ENCODE data around the gene CEP57L1.
A peak's percentile ranks its signal among the peaks of the same experiment; 100 is the strongest.

CEP57L1 gene

DNA sequence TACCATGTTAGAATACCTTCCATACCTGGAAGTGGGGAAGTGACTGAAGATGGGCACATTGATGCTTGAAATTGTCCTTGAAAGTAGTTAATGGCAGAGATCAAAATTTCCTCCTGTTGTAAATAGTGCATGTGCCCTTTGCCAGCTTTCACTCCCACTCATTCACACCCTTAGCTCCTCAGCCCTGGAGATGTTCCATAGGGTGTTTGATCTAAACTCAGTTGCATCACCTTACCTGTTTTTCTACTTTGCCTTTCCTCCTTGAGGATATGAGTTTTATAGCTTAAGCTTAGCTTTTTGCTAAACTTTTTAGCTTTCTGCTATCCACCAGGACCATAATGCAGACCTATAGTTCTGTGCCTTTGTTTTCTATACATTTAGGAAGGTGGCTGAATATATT is 69.0 kb downstream of the CEP57L1 start:
- no peak overlapping the region for H2AK5ac ChIP-seq (ENCODE audit: low read length, severe bottlenecking)
- no peak overlapping the region for H2BK15ac ChIP-seq (ENCODE audit: low read depth, poor library complexity, severe bottlenecking)
- H3K9me3 ChIP-seq (ENCODE audit: control insufficient read depth, low read length): no peaks in the 10 kb centered on the region
- H3K23ac ChIP-seq (ENCODE audit: low read length in 2 of 2): no peak overlapping the region
- H3K27me3 ChIP-seq (ENCODE audit: control insufficient read depth in 1 of 2, insufficient read depth in 1 of 2, low read length in 2 of 2): no peaks in the 10 kb centered on the region
- no peak overlapping the region for H2BK12ac ChIP-seq (ENCODE audit: low read length in 2 of 2)
- no peak overlapping the region for H3K4ac ChIP-seq (ENCODE audit: low read depth in 1 of 2, low read length in 2 of 2)
- H2AFZ ChIP-seq (ENCODE audit: low read depth, low read length): no peak overlapping the region
- no peaks in the 10 kb centered on the region for H3K79me1 ChIP-seq (replicated peaks; ENCODE audit: low read length, poor library complexity, severe bottlenecking)
- H3K14ac ChIP-seq (ENCODE audit: low read length in 2 of 2): no peak overlapping the region
- no peak overlapping the region for H2BK5ac ChIP-seq (ENCODE audit: low read depth, low read length, poor library complexity, severe bottlenecking)
- peaks cover 0 to 29% of the 10 kb centered on the region in 2 experiments for H3K36me3 ChIP-seq (ENCODE audit: control insufficient read depth in 1 of 2, insufficient read depth in 2 of 2, low read depth in 1 of 2, low read length in 2 of 2)
- no peak overlapping the region for H3K18ac ChIP-seq (ENCODE audit: low read depth in 1 of 2, low read length in 2 of 2)
- H3K4me1 ChIP-seq (ENCODE audit: control insufficient read depth, insufficient read depth, low read depth, low read length): no peaks in the 10 kb centered on the region
- no peak overlapping the region for H3K27ac ChIP-seq (ENCODE audit: low read length, poor library complexity, severe bottlenecking)
- H4K91ac ChIP-seq (ENCODE audit: low read length): no peak overlapping the region
- no peak overlapping the region for H2BK120ac ChIP-seq (ENCODE audit: low read depth, low read length)
- H3K4me2 ChIP-seq (ENCODE audit: low read length, poor library complexity, severe bottlenecking): no peak overlapping the region
- DNase-seq: no peak
- no peak overlapping the region for H4K8ac ChIP-seq (ENCODE audit: low read length)
- no peak overlapping the region for H3K4me3 ChIP-seq (ENCODE audit: insufficient read depth in 1 of 2, low read depth in 1 of 2, low read length in 2 of 2)
- H3K9ac ChIP-seq (ENCODE audit: low read length): no peak overlapping the region

DNA sequence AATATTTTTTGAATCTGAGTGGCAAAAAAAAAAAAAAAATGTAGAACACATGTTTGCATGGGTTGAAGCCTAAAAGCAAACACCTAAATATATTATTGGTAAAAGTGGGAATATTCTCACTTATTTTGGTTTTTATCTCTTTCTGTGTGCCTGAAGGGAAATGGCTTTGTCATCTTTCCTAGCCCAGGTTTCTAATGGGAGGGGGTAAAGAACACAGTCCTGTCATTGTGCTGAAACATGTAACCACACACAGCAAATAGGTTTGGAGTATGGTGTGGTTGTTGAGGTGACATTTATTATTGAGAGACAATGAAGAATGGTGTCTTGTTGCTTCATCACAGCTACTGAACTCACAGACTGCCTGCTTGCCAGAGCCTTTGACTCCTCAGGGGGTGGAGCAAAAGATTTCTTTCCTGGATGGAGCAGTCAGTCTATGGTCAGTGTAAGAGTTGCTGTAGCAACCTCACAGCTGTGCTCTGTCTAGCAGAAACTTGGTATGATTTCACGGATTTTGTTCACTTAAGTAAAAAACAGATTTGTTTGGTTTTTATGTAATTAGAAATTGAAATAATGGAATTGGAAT is 70.2 kb downstream of the CEP57L1 start:
- H3K79me1 ChIP-seq (replicated peaks; ENCODE audit: low read length, poor library complexity, severe bottlenecking): no peaks in the 10 kb centered on the region
- H3K14ac ChIP-seq (ENCODE audit: low read length in 2 of 2): no peak overlapping the region
- 57% methylated on average over 1 of the region's 1 CpG for WGBS
- H3K18ac ChIP-seq (ENCODE audit: low read depth in 1 of 2, low read length in 2 of 2): no peak overlapping the region
- H3K4me1 ChIP-seq (ENCODE audit: control insufficient read depth, insufficient read depth, low read depth, low read length): no peaks in the 10 kb centered on the region
- H3K27me3 ChIP-seq (ENCODE audit: control insufficient read depth in 1 of 2, insufficient read depth in 1 of 2, low read length in 2 of 2): no peaks in the 10 kb centered on the region
- no peak overlapping the region for H2BK120ac ChIP-seq (ENCODE audit: low read depth, low read length)
- H2BK12ac ChIP-seq (ENCODE audit: low read length in 2 of 2): no peak overlapping the region
- DNase-seq: peak; percentile 76
- H2AFZ ChIP-seq (ENCODE audit: low read depth, low read length): no peak overlapping the region
- peaks cover 0 to 18% of the 10 kb centered on the region in 2 experiments for H3K36me3 ChIP-seq (ENCODE audit: control insufficient read depth in 1 of 2, insufficient read depth in 2 of 2, low read depth in 1 of 2, low read length in 2 of 2)
- H3K27ac ChIP-seq (ENCODE audit: low read length, poor library complexity, severe bottlenecking): no peak overlapping the region
- peak overlapping the region; percentile 57 for H3K9ac ChIP-seq (ENCODE audit: low read length)
- no peak overlapping the region for H2BK15ac ChIP-seq (ENCODE audit: low read depth, poor library complexity, severe bottlenecking)
- no peak overlapping the region for H4K91ac ChIP-seq (ENCODE audit: low read length)
- H4K8ac ChIP-seq (ENCODE audit: low read length): no peak overlapping the region
- no peak overlapping the region for H3K4me2 ChIP-seq (ENCODE audit: low read length, poor library complexity, severe bottlenecking)
- no peaks in the 10 kb centered on the region for H3K9me3 ChIP-seq (ENCODE audit: control insufficient read depth, low read length)
- no peak overlapping the region for H3K4me3 ChIP-seq (ENCODE audit: insufficient read depth in 1 of 2, low read depth in 1 of 2, low read length in 2 of 2)
- H2AK5ac ChIP-seq (ENCODE audit: low read length, severe bottlenecking): no peak overlapping the region
- no peak overlapping the region for H3K23ac ChIP-seq (ENCODE audit: low read length in 2 of 2)
- H2BK5ac ChIP-seq (ENCODE audit: low read depth, low read length, poor library complexity, severe bottlenecking): no peak overlapping the region
- H3K4ac ChIP-seq (ENCODE audit: low read depth in 1 of 2, low read length in 2 of 2): no peak overlapping the region

DNA sequence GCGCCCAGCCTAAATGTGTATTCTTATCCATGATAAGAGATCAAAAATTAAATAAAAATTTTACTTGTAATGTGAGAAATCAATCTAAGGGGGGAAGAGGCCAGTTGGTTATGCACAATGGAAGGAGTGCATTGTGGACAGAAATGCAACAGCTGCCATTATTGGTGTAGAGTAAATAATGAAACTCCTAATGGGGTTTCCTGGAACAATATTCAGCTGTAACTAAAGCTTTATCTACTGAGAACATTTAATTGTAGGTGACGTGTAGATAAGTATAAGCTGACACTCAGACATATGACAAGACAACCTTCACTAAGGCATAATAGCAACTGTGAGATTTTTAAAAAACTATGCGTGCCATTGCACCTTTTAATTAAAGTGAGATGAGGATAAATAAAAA is 71.4 kb downstream of the CEP57L1 start:
- peaks cover 0 to 9% of the 10 kb centered on the region in 2 experiments for H3K36me3 ChIP-seq (ENCODE audit: control insufficient read depth in 1 of 2, insufficient read depth in 2 of 2, low read depth in 1 of 2, low read length in 2 of 2)
- no peak overlapping the region for H3K9ac ChIP-seq (ENCODE audit: low read length)
- no peak for DNase-seq
- no peak overlapping the region for H3K14ac ChIP-seq (ENCODE audit: low read length in 2 of 2)
- H3K4ac ChIP-seq (ENCODE audit: low read depth in 1 of 2, low read length in 2 of 2): no peak overlapping the region
- no peak overlapping the region for H3K4me3 ChIP-seq (ENCODE audit: insufficient read depth in 1 of 2, low read depth in 1 of 2, low read length in 2 of 2)
- H2BK12ac ChIP-seq (ENCODE audit: low read length in 2 of 2): no peak overlapping the region
- no peak overlapping the region for H3K4me2 ChIP-seq (ENCODE audit: low read length, poor library complexity, severe bottlenecking)
- no CpG with 5 or more reads among the region's 3 CpGs for WGBS
- no peak overlapping the region for H4K91ac ChIP-seq (ENCODE audit: low read length)
- H3K79me1 ChIP-seq (replicated peaks; ENCODE audit: low read length, poor library complexity, severe bottlenecking): no peaks in the 10 kb centered on the region
- H3K4me1 ChIP-seq (ENCODE audit: control insufficient read depth, insufficient read depth, low read depth, low read length): no peaks in the 10 kb centered on the region
- no peak overlapping the region for H3K23ac ChIP-seq (ENCODE audit: low read length in 2 of 2)
- no peak overlapping the region for H2BK15ac ChIP-seq (ENCODE audit: low read depth, poor library complexity, severe bottlenecking)
- H2AFZ ChIP-seq (ENCODE audit: low read depth, low read length): no peak overlapping the region
- H2AK5ac ChIP-seq (ENCODE audit: low read length, severe bottlenecking): no peak overlapping the region
- no peak overlapping the region for H3K18ac ChIP-seq (ENCODE audit: low read depth in 1 of 2, low read length in 2 of 2)
- H4K8ac ChIP-seq (ENCODE audit: low read length): no peak overlapping the region
- H2BK5ac ChIP-seq (ENCODE audit: low read depth, low read length, poor library complexity, severe bottlenecking): no peak overlapping the region
- no peak overlapping the region for H2BK120ac ChIP-seq (ENCODE audit: low read depth, low read length)
- H3K27me3 ChIP-seq (ENCODE audit: control insufficient read depth in 1 of 2, insufficient read depth in 1 of 2, low read length in 2 of 2): no peaks in the 10 kb centered on the region
- H3K9me3 ChIP-seq (ENCODE audit: control insufficient read depth, low read length): no peaks in the 10 kb centered on the region
- no peak overlapping the region for H3K27ac ChIP-seq (ENCODE audit: low read length, poor library complexity, severe bottlenecking)

DNA sequence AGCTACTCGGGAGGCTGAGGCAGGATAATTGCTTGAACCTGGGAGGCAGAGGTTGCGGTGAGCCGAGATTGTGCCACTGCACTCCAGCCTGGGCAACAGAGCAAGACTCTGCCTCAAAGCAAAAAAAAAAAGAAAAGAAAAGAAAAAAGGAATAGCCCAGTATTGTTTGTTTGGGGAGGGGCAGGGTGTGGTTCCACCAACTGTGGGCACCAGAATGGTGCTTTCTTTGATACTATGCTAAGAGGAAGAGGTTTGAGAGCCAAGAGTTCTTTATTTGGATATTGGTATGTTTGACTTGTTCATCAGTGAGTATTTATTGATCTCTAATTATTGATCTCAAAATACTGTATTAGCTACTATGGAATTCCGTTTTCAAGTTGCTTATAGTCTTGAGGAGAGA is 72.3 kb downstream of the CEP57L1 start:
- H3K9me3 ChIP-seq (ENCODE audit: control insufficient read depth, low read length): no peaks in the 10 kb centered on the region
- H3K18ac ChIP-seq (ENCODE audit: low read depth in 1 of 2, low read length in 2 of 2): no peak overlapping the region
- no peaks in the 10 kb centered on the region for H3K4me1 ChIP-seq (ENCODE audit: control insufficient read depth, insufficient read depth, low read depth, low read length)
- no peak overlapping the region for H4K91ac ChIP-seq (ENCODE audit: low read length)
- no peak overlapping the region for H3K4me2 ChIP-seq (ENCODE audit: low read length, poor library complexity, severe bottlenecking)
- no peak overlapping the region for H2AK5ac ChIP-seq (ENCODE audit: low read length, severe bottlenecking)
- H2BK5ac ChIP-seq (ENCODE audit: low read depth, low read length, poor library complexity, severe bottlenecking): no peak overlapping the region
- H3K36me3 ChIP-seq (ENCODE audit: control insufficient read depth in 1 of 2, insufficient read depth in 2 of 2, low read depth in 1 of 2, low read length in 2 of 2): no peaks in the 10 kb centered on the region
- no peaks in the 10 kb centered on the region for H3K79me1 ChIP-seq (replicated peaks; ENCODE audit: low read length, poor library complexity, severe bottlenecking)
- 100% methylated on average over 3 of the region's 4 CpGs for WGBS
- no peaks in the 10 kb centered on the region for H3K27me3 ChIP-seq (ENCODE audit: control insufficient read depth in 1 of 2, insufficient read depth in 1 of 2, low read length in 2 of 2)
- no peak overlapping the region for H3K14ac ChIP-seq (ENCODE audit: low read length in 2 of 2)
- no peak overlapping the region for H3K4me3 ChIP-seq (ENCODE audit: insufficient read depth in 1 of 2, low read depth in 1 of 2, low read length in 2 of 2)
- H3K4ac ChIP-seq (ENCODE audit: low read depth in 1 of 2, low read length in 2 of 2): no peak overlapping the region
- no peak overlapping the region for H3K23ac ChIP-seq (ENCODE audit: low read length in 2 of 2)
- H2BK15ac ChIP-seq (ENCODE audit: low read depth, poor library complexity, severe bottlenecking): no peak overlapping the region
- H3K9ac ChIP-seq (ENCODE audit: low read length): no peak overlapping the region
- no peak overlapping the region for H3K27ac ChIP-seq (ENCODE audit: low read length, poor library complexity, severe bottlenecking)
- DNase-seq: no peak
- no peak overlapping the region for H4K8ac ChIP-seq (ENCODE audit: low read length)
- H2BK120ac ChIP-seq (ENCODE audit: low read depth, low read length): no peak overlapping the region
- no peak overlapping the region for H2AFZ ChIP-seq (ENCODE audit: low read depth, low read length)
- no peak overlapping the region for H2BK12ac ChIP-seq (ENCODE audit: low read length in 2 of 2)
